H1 (cell line): ENCODE data around the gene SRD5A3.

Experiments
- GABPA ChIP-seq: IDR thresholded peaks from 2 replicates; pipeline ENCODE4 v1.6.1; 2011; ENCODE audit warnings: mild to moderate bottlenecking, low read length, moderate library complexity, borderline replicate concordance; ENCODE audit not compliant: insufficient read depth
- POLR2AphosphoS5 ChIP-seq: IDR thresholded peaks from 2 replicates; pipeline ENCODE4 v1.6.1; 2011; ENCODE audit warnings: low read depth, low read length

DNA sequence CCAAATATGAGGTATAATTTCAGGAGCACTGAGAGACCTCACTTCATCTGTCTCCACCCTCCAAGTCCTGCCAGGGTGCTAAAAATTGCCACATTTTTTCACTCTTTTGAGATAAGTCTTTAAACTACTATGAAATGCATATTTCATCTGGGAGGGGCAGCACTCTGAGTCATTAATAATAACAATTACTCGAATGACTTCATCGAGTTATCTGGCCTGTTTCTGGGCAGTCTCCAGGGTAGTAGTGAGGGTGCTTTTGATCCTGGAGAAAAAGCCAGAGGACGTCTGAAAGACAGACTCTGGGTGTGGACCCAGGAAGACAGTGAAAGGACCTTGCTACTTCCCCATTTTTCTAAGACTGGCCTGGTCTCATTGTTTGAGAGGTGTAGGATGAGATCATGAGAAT is 42.3 kb upstream of the SRD5A3 start:
- TF ChIP-seq GABPA: no peak
- no peak for TF ChIP-seq POLR2AphosphoS5
